Adrenal gland (tissue), 12 donors: Measurements from ENCODE around the gene ADAM10. TPM values are rescaled to one million over a fixed set of nuclear protein-coding genes. Genes with fewer than 3 reads are reported as not detected.

Source experiments
- DNase-seq, 7 donors: peaks; one replicate each; pipeline ENCODE4 v3.0.0-alpha.2; 2019 to 2020
- H3K27ac ChIP-seq, 5 donors: fragments of 200-600 bp; sonication (generic) in 4 of 5; 1 replicate in 3 of 5; 2 replicates in 2 of 5; pipeline versions ENCODE4 v1.5.1 to v1.8.0; 2016 to 2020; ENCODE audit warnings: mild to moderate bottlenecking in 1 of 5
- H3K27me3 ChIP-seq: fragments of 200-600 bp; 2 replicates; pipeline ENCODE4 v1.8.0; 2021
- H3K36me3 ChIP-seq, 2 donors: fragments of 200-600 bp; replicated peaks in 1 of 2; 1 replicate in 1 of 2; 2 replicates in 1 of 2; pipeline versions ENCODE4 v1.5.1 to v1.8.0; 2018 to 2022
- H3K4me1 ChIP-seq, 2 donors: fragments of 200-600 bp; replicated peaks in 1 of 2; 1 replicate in 1 of 2; 2 replicates in 1 of 2; pipeline versions ENCODE4 v1.5.1 to v1.8.0; 2018 to 2021
- H3K4me3 ChIP-seq, 4 donors: fragments of 200-600 bp; sonication (generic) in 3 of 4; one replicate each; pipeline ENCODE4 v1.5.1; 2016 to 2018
- H3K9me3 ChIP-seq, 3 donors: fragments of 200-600 bp; sonication (generic) in 1 of 3; replicated peaks in 1 of 3; 1 replicate in 2 of 3; 2 replicates in 1 of 3; pipeline versions ENCODE4 v1.5.1 to v1.8.0; 2016 to 2021
- CTCF ChIP-seq, 6 experiments: fragments of 450-650 bp in 4 of 6; fragments of 200-600 bp in 2 of 6; sonication (generic) in 1 of 6; IDR thresholded peaks; 1 replicate in 5 of 6; 2 replicates in 1 of 6; pipeline versions ENCODE4 v1.5.1 to v1.8.0; 2016 to 2021; ENCODE audit warnings: antibody characterized with exemption in 6 of 6, mild to moderate bottlenecking in 2 of 6, moderate library complexity in 1 of 6
- POLR2A ChIP-seq, 2 donors: fragments of 450-650 bp; IDR thresholded peaks; one replicate each; pipeline ENCODE4 v1.6.1; 2017; ENCODE audit warnings: antibody characterized with exemption in 2 of 2, mild to moderate bottlenecking in 2 of 2, moderate library complexity in 1 of 2
- WGBS, 4 donors: extraction: QIAGEN DNeasy Blood & Tissue Kit in 2 of 4; methylation state at CpG; one replicate each; pipeline versions ENCODE4 v1.1.5 to v1.1.7; 2013 to 2017; 5-methylcytosine and 5-hydroxymethylcytosine counted together
- intact Hi-C, 2 donors: fragments of 100-400 bp; cut with DNase I; formaldehyde crosslinking; loops; one replicate each; pipeline versions ENCODE4 v1.14.1 to v1.15.0; 2022 to 2023
- polyA plus RNA-seq, 3 donors: library from polyadenylated mRNA; stranded (reverse); fragments of 200-250 nt in 2 of 3; fragments of 350-450 nt in 1 of 3; fragmentation: Illumina TruSeq in 1 of 3; extraction: RNeasy Lipid Tissue Mini Kit (QIAGEN cat#74804) in 1 of 3; gene quantifications; one replicate each; pipeline ENCODE4 v1.2.3, GENCODE V29; 2013 to 2014
- total RNA-seq, 9 donors: library from RNA; depleted of rRNA in 4 of 9; stranded (reverse); fragments of >200 nt in 4 of 9; fragments of 120-200 nt in 1 of 9; fragmentation: NEBNext Ultra II Directional in 1 of 9; extraction: Animal tissue kit (Norgen Biotek cat#: 25700) in 1 of 9; gene quantifications; one replicate each; pipeline versions ENCODE4 v1.1.0 to v1.2.4, GENCODE V29; 2013 to 2023
- donor health status: healthy with polysubstance abuse.
- donor health status: Bipolar disorder and iron deficiency.
- donor health status: DM: yes; HTN: yes; CAD: no.
- donor health status: DM: no; HTN: no; CAD: no.
- donor health status: DM: no; HTN: no; CAD: no.
- donor health status: DM: yes; HTN: yes; CAD: no.

Gene ADAM10
- total and polyA plus RNA-seq, 12 donors, result 6.2 to 97.9 (median 50.7) TPM

- no peaks in the 10 kb centered on the region for H3K4me1 ChIP-seq
- DNase-seq, result no peak
- H3K9me3 ChIP-seq, result no peaks in the 10 kb centered on the region
- no peak overlapping the region for H3K27ac ChIP-seq
- 78 to 92% (median 90%) methylated on average over 4 of the region's 4 CpGs for WGBS, 4 donors
- no peak overlapping the region for H3K4me3 ChIP-seq
- intact Hi-C loops, result no loop called here
- H3K27me3 ChIP-seq, result no peaks in the 10 kb centered on the region
- TF ChIP-seq POLR2A (IDR thresholded peaks at IDR 0.05), result no peak
- TF ChIP-seq CTCF (IDR thresholded peaks at IDR 0.05), result no peak
- peaks cover 0 to 7% of the 10 kb centered on the region in 2 donors for H3K36me3 ChIP-seq
Observed at GRCh38 chr15:58641660-58642059, 107.8 kb downstream of the ADAM10 start.

- Histone ChIP-seq H3K9me3 (no peaks in the 10 kb centered on the region), H3K27ac (no peak overlapping the region), H3K4me1 (no peaks in the 10 kb centered on the region), H3K4me3 (no peak overlapping the region), H3K36me3 (peaks cover 0 to 7% of the 10 kb centered on the region in 2 donors), H3K27me3 (no peaks in the 10 kb centered on the region)
- DNase-seq, result no peak
- intact Hi-C loops, result no loop called here
- TF ChIP-seq POLR2A (IDR thresholded peaks at IDR 0.05) (no peak), CTCF (IDR thresholded peaks at IDR 0.05) (no peak)
- WGBS, 4 donors, result 86 to 100% (median 93%) methylated on average over 1 of the region's 1 CpG
Observed at GRCh38 chr15:58639992-58640391, 109.5 kb downstream of the ADAM10 start.

GRCh38 chr15:58639002-58639756, 110.3 kb downstream of the ADAM10 start:
- WGBS, 4 donors, result 93 to 96% (median 94%) methylated on average over 2 of the region's 2 CpGs
- no peak overlapping the region for H3K4me3 ChIP-seq
- no peak overlapping the region for H3K27ac ChIP-seq
- H3K27me3 ChIP-seq, result no peaks in the 10 kb centered on the region
- TF ChIP-seq POLR2A (IDR thresholded peaks at IDR 0.05), result no peak
- TF ChIP-seq CTCF (IDR thresholded peaks at IDR 0.05), result no peak
- no peaks in the 10 kb centered on the region for H3K4me1 ChIP-seq
- intact Hi-C loops, result no loop called here
- H3K9me3 ChIP-seq, result no peaks in the 10 kb centered on the region
- no peak for DNase-seq
- H3K36me3 ChIP-seq, result peaks cover 0 to 7% of the 10 kb centered on the region in 2 donors

- no peaks in the 10 kb centered on the region for H3K27me3 ChIP-seq
- H3K27ac ChIP-seq, result no peak overlapping the region
- H3K9me3 ChIP-seq, result no peaks in the 10 kb centered on the region
- WGBS, 4 donors, result 90 to 97% (median 95%) methylated on average over 2 of the region's 2 CpGs
- DNase-seq, result no peak
- no peaks in the 10 kb centered on the region for H3K36me3 ChIP-seq
- H3K4me1 ChIP-seq, result peaks cover 10 to 21% of the 10 kb centered on the region in 2 donors
- no peak for TF ChIP-seq POLR2A (IDR thresholded peaks at IDR 0.05)
- no peak for TF ChIP-seq CTCF (IDR thresholded peaks at IDR 0.05)
- intact Hi-C loops, result no loop called here
- no peak overlapping the region for H3K4me3 ChIP-seq
Observed at GRCh38 chr15:58632789-58633188, 116.7 kb downstream of the ADAM10 start.
